ENCODE data around the gene P2RX3.
"Not testable (repeated sequence)": the region's sequence is repeated elsewhere in the genome, so short reads cannot be mapped to it uniquely, and the experiment has no call there.

The P2RX3 gene
- total RNA-seq: 0 to 0.10 (median 0) reads per million in 18 experiments

GRCh38 chr11:57338142-57338541, at the start of gene P2RX3:
Gene P2RX3 (plus strand): TSS chr11:57338352. CDS start chr11:57338551, 199 bp downstream.
- DNase-seq: no peak

- DNase-seq: peak in 1 of 2 donors; percentile 12
Observed at GRCh38 chr11:57288771-57289579, 49.2 kb upstream of the P2RX3 start.

GRCh38 chr11:57290288-57290687, 47.9 kb upstream of the P2RX3 start:
- DNase-seq: peak in 1 of 2 donors; percentile 20

DNA sequence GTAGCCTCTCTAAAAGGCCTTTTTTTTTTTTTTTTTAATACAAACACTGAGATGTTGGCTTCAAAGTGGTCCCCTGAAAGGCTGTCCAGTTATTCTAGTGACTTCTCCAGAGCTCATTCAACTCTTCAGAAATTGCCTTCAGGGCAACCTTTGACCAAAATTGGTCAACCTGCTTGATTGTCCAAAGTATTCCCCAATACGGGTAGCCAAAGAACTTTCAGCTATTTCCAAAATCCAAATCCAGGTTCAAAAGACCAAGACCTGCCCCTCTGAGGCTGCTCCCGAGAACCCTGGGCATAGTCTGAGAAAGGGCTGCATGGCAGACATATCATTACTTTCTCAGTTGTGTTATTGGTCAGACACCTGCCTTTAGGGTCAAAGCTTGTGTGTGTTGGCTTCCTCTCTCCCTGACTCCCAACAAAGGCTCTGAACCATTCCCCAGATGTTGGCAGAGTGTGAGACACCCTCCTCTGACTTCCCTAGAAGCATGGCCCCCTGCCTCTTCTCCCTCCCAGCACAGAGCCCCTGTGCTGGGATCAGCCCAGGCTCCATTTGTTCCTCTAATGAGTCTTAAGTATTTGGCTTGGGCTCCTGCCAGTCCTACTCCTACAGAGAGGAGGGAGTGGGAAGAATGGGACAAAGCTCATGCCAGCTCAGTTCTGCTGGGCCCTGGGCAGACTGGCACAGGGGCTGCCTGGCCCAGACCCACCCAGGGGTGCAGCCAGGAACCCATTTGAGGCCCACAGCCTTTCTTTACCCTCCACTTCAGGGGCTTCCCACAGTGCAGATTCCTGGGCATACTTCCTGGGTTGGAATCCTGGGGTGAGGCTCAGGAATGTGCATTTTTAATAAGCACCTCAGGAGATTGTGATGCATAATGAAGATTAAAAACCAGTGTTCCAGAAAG, 43.7 kb upstream of the P2RX3 start:
- no peak for DNase-seq

GRCh38 chr11:57296205-57296604, 41.9 kb upstream of the P2RX3 start:
- DNase-seq: not testable (repeated sequence)

DNA sequence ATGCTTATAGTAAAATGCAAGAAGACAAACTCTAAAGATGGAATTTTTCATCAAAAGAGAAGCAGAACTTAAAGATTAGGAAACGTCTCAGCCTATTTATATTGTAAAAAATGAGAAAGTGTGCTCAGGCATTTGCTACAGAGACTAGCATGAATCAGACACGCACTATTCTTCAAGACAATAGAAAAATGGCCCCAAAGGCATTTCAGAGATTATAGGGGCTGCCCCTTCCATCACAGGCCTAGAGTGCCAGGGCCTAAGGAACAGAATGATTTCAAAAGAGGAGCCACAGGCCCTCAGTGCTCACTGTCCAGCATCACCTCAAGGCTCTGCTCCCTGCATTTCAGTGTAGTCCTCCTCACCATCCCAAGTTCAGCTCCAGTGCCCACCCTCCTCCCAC, 40.9 kb upstream of the P2RX3 start:
- no peak for DNase-seq

- no peak for DNase-seq
Observed at GRCh38 chr11:57299150-57299737, 38.9 kb upstream of the P2RX3 start.

GRCh38 chr11:57300785-57301184, 37.4 kb upstream of the P2RX3 start:
- no peak for DNase-seq

DNA sequence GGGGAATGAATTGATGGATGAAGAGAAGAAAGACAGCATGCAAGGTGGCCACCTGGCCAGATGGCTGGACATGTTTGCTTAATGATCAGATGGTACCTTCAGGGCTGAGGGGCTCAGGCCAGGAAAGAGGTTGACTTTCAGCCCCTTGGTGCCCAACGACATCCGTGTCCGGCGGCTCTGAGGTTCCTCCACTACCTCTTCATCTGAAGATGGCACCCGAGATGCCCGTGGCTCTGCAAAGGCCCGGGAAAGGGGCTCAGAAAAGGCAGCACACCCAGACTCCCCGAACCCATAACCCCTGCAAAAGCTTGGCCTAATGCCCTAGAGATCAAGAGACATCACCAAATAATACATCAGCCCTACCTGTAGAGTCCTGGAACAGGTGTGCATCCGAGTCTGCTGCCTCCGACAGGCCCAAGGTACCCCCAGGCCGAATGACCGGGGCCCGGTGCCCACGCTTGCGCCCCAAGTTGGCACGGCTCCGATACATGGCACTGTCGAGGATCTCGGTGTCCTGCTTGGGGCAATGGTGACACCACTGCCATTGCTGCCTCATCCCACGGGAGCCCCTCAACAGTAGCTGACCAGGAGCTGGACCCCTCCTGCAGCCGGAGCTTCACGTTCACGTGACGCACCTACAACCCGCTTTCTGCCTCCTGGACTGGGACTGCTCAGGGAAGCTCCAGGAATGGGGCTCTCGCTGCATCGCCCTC, 36.3 kb upstream of the P2RX3 start:
- DNase-seq: no peak

GRCh38 chr11:57302489-57302888, 35.7 kb upstream of the P2RX3 start:
- DNase-seq: no peak

DNA sequence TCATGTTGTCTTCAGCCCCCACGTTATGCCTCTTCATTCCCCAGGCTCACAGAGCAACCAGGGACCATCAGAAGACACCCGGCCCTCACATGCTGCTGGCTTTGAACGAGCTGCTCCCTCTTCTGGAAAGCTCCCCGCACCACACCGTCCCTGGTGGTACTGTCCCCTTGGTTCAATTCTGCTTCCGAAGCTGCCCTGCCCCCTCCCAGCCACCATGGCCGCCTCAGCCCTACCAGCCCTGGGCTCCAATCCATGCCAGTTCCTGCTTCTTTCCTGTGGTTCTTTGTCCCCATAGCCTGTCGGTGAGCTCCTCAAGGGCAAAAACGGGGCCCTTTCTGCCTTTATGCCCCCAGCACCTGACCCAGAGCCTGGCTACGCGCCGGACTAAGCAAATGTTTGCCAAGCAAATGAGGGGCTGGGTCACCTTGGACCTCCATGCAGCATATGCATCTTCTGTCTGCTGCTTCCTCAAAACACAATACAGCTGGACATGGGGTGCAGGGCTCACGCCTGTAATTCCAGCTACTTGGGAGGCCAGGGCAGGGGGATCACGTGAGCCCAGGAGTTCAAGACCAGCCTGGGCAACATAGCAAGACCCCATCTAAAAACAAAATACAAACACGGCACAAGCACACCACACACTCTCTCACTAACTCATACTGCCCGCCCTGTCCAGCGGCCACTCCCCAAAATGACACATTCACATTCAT, 34.7 kb upstream of the P2RX3 start:
- no peak for DNase-seq

DNA sequence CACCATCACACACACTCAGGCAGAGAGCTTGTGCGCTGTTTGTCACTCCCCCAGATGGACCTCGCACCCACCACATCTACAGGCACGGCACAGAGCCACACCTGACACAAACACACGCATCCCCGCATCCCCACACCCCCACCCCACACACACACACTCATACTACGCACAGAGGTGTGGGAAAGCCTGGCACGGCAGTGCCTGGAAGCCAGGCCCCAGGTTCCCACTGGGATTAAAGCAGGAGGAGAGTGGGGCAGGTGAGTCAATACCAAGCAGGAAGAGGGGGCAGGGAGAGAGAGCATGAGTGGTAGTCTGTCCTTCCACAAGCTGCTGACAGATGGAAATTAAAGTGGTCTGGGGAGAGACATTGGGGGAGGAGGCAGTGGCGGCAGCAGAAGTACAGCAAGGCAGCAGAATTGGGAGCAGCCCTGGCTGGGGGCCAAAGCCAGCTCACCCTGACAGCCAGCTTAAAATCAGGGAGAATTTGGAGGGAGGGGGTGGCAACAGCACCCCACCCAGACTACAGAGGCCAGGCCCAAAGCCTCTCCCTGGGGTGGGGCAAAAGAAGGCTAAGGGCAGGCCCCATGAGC, 34.1 kb upstream of the P2RX3 start:
- no peak for DNase-seq

DNA sequence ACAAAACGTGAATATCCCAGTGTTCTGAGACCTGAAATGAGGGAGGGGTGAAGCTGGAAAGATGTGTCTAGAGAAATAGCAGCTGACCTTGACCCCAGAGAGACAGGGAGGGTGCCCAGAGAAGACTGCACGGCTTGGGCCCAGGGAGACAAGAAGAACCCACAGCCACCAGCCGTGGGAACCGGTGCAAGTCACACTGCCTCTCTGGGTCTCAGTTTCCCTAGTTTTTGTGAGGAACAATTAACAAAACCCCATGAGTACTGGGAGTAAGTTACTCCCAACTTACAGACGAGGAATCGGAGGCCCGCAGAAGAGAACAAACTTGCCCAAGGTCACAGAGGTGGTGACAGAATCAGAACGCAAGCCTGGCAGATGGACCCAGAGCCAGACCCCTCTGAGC, 32.6 kb upstream of the P2RX3 start:
- no peak for DNase-seq

GRCh38 chr11:57306161-57306876, 31.8 kb upstream of the P2RX3 start:
- no peak for DNase-seq

GRCh38 chr11:57306940-57307565, 31.1 kb upstream of the P2RX3 start:
- DNase-seq: peak; percentile 39 to 63

DNA sequence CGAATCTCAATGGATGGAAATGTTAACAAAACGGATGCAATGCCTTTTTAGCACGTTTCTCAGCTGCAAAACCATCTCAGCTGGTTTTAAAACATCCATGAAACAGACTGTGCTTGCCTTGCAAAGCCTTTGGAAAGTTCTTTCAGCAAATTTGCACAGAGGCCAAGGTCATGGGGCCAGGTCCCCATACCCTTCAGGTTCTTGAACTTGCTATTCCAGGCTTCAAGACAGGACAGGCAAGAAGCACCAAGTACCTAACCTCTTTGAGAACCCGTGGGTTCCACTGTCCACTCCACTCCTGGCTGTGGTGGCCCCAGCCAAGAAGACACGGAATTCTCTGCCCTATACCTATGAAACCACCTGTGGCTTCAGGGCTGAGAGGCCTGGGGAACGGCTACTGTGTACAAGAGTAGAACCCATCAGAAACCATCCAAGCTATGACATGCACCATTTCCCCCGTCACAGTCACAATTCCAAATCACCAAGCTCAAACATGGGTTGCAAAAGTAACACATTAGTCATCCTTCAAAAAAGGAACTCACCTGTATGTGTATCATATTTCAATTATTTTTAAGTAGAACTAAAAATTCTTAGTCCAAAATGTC, 30.4 kb upstream of the P2RX3 start:
- no peak for DNase-seq

DNA sequence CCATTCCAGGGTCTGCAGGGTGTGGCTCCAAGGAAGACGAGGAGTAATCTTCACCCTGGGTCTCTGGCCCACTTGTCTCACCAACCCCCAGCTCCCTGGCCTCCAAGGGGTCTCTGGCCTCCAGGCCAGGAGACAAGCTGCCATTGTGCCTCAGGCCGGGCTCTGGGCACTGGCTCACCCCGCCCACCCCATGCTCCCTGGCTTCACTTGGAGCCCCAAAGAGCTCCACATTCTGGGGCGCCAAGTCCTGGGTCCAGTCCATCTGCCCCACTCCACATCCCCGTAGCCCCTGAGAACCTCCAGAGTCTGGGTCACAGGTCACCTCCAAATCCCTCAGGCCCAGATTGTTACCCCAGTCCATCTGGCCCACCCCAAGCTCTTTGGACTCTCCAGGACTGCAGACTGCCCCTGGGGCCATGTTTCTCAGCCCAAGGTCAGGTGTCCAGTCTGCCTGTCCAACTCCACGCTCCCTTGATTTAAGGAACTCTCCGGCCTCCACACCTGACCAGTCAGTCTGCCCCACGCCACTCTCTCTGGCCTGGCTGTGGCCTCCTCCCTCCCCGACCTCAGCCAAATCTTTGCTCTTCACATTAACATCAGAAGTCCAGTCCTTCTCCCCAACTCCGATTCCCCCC, 29.6 kb upstream of the P2RX3 start:
- no peak for DNase-seq

- no peak for DNase-seq
Observed at GRCh38 chr11:57309106-57310059, 28.8 kb upstream of the P2RX3 start.
